Measurements from ENCODE around the gene ST8SIA5.

Gene ST8SIA5

GRCh38 chr18:46705521-46705920 lies 51.3 kb downstream of the ST8SIA5 start:
- no peak for DNase-seq

- DNase-seq: no peak
These were observed 52.0 kb downstream of the ST8SIA5 start for GRCh38 chr18:46704816-46705215.

GRCh38 chr18:46704189-46704588 lies 52.7 kb downstream of the ST8SIA5 start:
- DNase-seq: no peak

GRCh38 chr18:46702471-46702870 lies 54.4 kb downstream of the ST8SIA5 start:
- DNase-seq: no peak

- DNase-seq: no peak
These were observed 56.6 kb downstream of the ST8SIA5 start for GRCh38 chr18:46700066-46700824.

- no peak for DNase-seq
These were observed 60.2 kb downstream of the ST8SIA5 start for GRCh38 chr18:46696702-46697101.

- DNase-seq: no peak
These were observed 60.6 kb downstream of the ST8SIA5 start for GRCh38 chr18:46696268-46696667.

GRCh38 chr18:46693996-46694395 lies 62.9 kb downstream of the ST8SIA5 start:
- DNase-seq: no peak

GRCh38 chr18:46688853-46689525 lies 67.9 kb downstream of the ST8SIA5 start:
- no peak for DNase-seq

GRCh38 chr18:46686186-46686585 lies 70.7 kb downstream of the ST8SIA5 start:
- DNase-seq: no peak

- DNase-seq: no peak
These were observed 73.6 kb downstream of the ST8SIA5 start for GRCh38 chr18:46683252-46683651.

- DNase-seq: no peak
These were observed 75.8 kb downstream of the ST8SIA5 start for GRCh38 chr18:46680784-46681695.

- DNase-seq: no peak
These were observed 76.8 kb downstream of the ST8SIA5 start for GRCh38 chr18:46679846-46680598.

GRCh38 chr18:46678785-46679399 lies 78.0 kb downstream of the ST8SIA5 start:
- no peak for DNase-seq

- DNase-seq: no peak
These were observed 78.8 kb downstream of the ST8SIA5 start for GRCh38 chr18:46678041-46678440.

GRCh38 chr18:46677611-46678010 lies 79.2 kb downstream of the ST8SIA5 start:
- no peak for DNase-seq

- no peak for DNase-seq
These were observed 80.5 kb downstream of the ST8SIA5 start for GRCh38 chr18:46676182-46676835.

GRCh38 chr18:46675112-46675511 lies 81.7 kb downstream of the ST8SIA5 start:
- no peak for DNase-seq

- peak; percentile 15 for DNase-seq
These were observed 84.5 kb downstream of the ST8SIA5 start for GRCh38 chr18:46672062-46672970.

GRCh38 chr18:46668694-46669093 lies 88.2 kb downstream of the ST8SIA5 start:
- no peak for DNase-seq

GRCh38 chr18:46668135-46668534 lies 88.7 kb downstream of the ST8SIA5 start:
- no peak for DNase-seq

Measured in activated CD4-positive, alpha-beta T cell treated with anti-CD3 and anti-CD28 coated beads, Interleukin-10, Interleukin-2, amounts not matched to agents 100 ng/mL and 50 ng/mL, durations not matched to agents 16 hours and 8 hours (primary cell).